COLO668 (cell line): Measurements from ENCODE around the gene ECSIT.
"Not testable (repeated sequence)": the region's sequence is repeated elsewhere in the genome, so short reads cannot be mapped to it uniquely, and the experiment has no call there.

ENCODE experiments used
- DNase-seq: peaks from one replicate; lab custom pipeline; 2025; ENCODE audit not compliant: unreplicated experiment; lab: John Stamatoyannopoulos, UW

The ECSIT gene

GRCh38 chr19:11528551-11529341 lies at the start of gene ECSIT:
Gene ECSIT (minus strand): TSS chr19:11529134. CDS start chr19:11519170, 9,964 bp downstream.
- peak; percentile 96 for DNase-seq

DNA sequence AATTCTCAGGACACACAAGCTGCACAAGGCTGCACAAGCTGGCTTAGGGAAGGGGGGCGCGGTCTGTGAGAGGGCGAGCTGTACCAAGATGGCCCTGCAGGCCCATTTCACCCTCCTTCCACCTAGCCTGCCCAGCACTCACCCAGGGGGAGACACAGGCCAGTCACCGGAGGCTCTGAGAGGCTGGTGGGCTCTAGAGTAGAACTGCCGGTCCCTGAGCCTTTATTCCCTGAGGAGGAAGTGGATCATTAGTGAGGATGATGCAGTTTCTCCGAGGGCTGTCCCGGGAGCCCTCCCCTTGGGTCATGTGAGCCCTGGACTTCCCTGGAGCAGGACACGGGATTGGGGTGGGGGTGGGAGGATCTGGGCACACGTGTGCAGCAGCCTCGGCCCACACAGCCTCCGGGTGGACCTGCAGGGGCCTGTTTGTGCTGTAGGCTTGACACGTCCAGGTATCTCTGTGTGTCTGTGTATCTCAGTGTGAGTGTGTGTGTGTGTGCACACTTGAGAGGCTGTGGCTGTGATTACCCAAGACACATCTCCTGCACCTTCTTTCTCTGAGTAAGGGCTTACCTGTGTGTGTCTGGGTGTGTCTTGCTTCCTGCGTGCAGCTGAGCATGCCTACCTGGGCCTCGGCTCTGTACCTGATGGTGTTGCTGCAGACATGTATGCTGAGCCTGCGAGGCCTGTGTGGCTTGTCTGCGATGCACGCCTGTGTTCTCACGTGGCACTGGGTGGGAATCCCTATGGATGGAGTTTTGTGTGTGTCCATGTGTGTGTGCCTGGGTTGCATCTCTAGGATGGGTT lies 48.7 kb upstream of the ECSIT start, which contains the start of gene ACP5:
Gene ACP5, minus strand, starts transcription at position 195 of the 807 bp plus-strand sequence. CDS start 328 bp downstream, outside the sequence.
- no peak for DNase-seq

- DNase-seq: no peak
These were observed 47.3 kb upstream of the ECSIT start for GRCh38 chr19:11576227-11576626.

- no peak for DNase-seq
These were observed 45.8 kb upstream of the ECSIT start for GRCh38 chr19:11574689-11575088.

DNA sequence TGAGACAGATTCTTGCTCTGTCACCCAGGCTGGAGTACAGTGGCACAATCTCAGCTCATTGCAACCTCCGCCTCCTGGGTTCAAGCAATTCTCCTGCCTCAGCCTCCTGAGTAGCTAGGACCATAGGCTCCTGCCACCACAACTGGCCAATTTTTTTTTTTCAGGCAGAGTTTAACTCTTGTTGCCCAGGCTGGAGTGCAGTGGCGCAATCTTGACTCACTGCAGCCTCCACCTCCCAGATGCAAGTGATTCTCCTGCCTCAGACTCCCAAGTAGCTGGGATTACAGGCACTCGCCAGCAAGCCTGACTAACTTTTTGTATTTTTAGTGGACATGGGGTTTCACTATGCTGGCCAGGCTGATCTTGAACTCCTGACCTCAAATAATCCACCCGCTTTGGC lies 44.8 kb upstream of the ECSIT start:
- DNase-seq: not testable (repeated sequence)

GRCh38 chr19:11573354-11573753 lies 44.4 kb upstream of the ECSIT start:
- not testable (repeated sequence) for DNase-seq

DNA sequence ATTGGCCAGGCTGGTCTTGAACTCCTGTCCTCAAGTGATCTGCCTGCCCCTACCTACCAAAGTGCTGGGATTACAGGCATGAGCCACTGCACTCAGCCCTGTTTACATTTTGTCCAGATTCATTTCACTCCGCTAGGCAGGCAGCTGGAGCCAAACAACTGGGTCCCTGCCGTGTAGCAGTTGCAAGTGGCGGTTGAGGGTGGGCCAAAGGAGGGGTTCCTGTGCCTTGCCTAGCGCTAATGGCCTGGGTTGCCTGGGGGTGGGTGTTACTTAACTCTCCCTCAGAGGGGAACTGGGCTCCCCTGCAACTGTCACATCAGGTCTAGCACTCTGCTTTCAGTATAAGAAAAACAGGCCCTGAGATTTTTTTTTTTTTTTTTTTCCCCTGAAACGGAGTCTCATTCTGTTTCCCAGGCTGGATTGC lies 41.1 kb upstream of the ECSIT start:
- DNase-seq: no peak

GRCh38 chr19:11566164-11566563 lies 37.2 kb upstream of the ECSIT start:
- DNase-seq: no peak

- DNase-seq: not testable (repeated sequence)
These were observed 36.7 kb upstream of the ECSIT start for GRCh38 chr19:11565649-11565980.

DNA sequence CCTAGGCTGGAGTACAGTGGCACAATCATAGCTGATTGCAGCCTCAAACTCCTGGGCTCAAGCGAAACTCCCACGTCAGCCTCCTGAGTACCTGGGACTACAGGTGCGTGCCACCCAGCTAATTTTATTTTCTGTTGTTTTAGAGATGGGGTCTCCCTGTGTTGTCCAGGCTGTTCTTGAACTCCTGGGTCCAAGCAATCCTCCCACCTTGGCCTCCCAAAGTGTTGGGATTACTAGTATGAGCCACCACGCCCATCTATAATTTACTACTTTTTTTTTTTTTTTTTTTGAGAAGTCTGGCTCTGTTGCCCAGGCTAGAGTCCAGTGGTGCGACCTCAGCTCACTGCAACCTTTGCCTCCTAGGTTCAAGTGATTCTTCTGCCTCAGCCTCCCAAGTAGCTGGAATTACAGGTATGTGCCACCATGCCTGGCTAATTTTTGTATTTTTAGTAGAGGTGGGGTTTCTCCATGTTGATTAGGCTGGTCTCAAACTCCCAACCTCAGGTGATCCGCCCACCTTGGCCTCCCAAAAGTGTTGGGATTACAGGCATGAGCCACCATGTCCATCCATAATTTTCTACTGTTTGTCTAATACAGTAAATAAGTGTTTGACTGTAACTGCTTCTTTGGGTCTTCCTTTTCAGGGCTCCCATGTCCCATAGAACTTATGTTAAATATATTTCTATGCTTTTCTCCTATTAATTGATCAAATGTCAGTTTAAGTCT lies 35.3 kb upstream of the ECSIT start:
- not testable (repeated sequence) for DNase-seq

DNA sequence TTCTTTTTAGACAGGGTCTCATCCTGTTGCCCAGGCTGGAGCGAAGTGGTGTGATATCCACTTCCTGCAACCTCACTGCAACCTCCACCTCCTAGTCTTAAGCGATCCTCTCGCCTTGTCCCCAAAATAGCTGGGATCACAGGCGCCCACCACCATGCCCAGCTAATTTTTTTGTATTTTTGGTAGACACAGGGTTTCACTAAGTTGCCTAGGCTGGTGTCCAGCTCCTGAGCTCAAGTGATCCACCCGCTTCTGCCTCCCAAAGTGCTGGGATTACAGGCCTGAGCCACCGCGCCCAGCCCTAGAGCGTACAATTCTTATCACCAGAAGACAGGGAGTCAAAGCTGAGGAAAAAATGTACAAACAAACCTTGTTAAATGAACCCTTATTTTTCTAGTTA lies 34.6 kb upstream of the ECSIT start:
- no peak for DNase-seq

- peak; percentile 39 for DNase-seq
These were observed 31.6 kb upstream of the ECSIT start for GRCh38 chr19:11560404-11561051.

DNA sequence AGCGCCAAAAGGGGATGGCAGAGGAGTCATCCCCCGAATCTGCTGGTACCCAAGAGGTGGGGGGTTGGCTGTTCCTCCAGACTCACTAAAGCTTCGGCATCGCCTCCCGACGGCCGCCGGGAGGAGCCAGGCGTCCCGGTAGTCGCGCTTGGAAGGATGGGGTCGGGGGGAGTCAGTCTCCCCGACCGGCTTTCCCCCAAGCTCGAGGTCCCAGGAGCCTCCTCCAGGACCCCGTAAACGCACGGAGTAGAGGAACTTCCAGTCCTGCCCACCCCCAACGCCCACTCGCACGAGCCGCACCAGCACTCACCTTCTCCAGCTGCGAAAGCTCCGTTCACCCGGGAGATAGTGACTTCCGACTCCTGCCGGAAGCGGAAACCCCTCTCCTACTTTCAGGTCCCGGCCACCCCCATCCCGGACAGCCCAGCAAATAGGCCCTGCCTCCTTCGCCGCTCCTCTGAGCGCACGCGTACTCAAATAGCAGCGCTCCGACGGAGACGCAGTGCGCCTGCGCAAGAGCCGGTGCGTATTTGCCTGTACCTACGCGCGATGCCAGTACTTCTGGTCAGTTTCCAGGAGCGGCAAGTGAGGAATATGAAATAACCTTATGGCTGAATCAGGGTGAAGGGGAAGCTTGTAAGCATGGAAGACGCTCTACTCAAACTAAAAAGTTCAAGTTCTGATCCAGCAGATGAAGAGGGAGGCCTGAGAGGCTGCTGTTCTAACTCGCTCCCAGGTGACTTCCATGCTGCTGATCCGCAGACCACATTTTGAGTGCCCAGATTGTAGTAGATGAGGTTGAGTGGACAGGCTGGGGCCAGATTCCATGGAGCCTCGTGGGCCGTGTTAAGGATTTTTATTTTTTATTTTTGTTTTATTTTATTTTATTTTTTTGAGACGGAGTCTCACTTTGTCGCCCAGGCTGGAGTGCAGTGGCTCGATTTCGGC lies 30.2 kb upstream of the ECSIT start, which contains the start of gene ELOF1:
Gene ELOF1, minus strand, starts transcription at position 350 of the 948 bp plus-strand sequence. CDS start 4,883 bp downstream, outside the sequence.
- peak; percentile 99 for DNase-seq

- no peak for DNase-seq
These were observed 27.9 kb upstream of the ECSIT start for GRCh38 chr19:11556634-11557420.

- no peak for DNase-seq
These were observed 26.3 kb upstream of the ECSIT start for GRCh38 chr19:11555246-11555645.

DNA sequence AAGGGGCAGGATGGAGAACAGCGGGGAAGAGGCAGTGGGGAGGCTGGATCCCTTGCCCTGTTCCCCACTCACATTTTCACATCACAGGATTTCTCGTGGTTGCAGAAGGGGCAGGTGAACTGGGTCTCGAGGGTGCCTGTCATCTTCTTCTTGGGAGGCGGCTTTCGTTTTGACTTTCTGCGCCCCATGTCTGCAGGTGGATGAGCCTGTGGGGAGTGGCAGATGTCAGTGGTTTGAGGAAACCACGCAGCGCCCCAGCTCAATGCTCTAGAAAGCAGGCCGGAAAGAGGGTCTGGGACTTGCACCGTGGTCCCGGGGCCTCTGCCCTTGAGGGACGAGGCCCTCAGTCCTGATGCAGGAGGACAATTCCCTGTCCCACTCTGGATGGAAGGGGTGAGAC lies 25.2 kb upstream of the ECSIT start:
- DNase-seq: no peak

GRCh38 chr19:11552666-11553372 lies 23.9 kb upstream of the ECSIT start:
- no peak for DNase-seq

DNA sequence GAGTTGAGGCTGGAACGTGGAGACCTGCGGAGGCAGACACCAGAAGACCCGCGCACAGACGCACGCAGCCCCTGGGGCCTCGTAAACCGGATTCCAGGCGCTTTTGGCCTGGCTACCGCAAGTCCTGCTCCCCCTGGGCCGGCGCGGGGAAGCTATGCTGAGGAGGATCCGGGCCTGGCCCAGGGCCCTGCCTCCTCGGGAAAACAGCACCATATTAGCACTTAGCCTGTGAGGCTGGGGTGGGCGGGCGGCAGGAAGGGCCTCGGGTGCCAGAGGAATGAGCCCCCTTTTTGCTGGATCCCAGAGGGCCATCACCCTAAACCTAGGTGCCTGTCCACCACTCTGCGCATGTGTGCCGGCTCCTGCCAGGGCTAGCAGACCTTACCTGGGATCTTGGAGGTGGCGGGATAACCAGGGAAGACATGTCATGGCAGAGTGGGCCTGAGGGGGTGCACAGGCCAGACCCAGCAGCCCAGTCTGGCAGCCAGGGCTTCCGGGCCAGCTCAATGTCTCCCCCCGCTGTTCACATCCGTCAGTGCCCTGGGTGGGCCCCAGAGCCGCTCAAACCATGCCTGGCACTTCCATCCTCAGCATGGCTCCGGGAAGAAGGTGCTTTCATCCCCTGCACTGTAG lies 22.8 kb upstream of the ECSIT start:
- no peak for DNase-seq
